Measurements from ENCODE around the gene PELI2. TPM values are rescaled to one million over a fixed set of nuclear protein-coding genes. Genes with fewer than 3 reads are reported as not detected.

The PELI2 gene
- total and polyA plus RNA-seq, 2 of the 4 experiments (the other 2 are of a cell fraction): 6.0 to 36.7 TPM

DNA sequence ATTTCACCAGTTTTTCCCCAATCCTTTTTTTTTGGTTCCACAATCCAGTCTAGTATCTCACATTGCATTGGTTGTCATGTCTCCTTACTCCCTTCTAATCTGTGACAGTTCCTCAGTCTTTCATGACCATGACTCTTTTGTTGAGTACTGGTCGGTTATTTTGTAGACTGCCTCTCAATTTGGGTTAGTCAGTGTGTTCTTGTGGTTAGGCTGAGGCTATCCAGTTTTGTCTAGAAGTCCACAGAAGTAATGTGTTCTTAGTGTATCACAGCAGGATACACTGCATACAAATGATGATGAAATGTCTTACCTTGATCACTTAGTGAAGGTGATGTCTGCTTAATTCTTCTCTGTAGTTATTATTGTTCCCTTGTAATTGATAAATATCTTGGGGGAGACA lies 24.8 kb downstream of the PELI2 start:
- Histone ChIP-seq H3K27ac (ENCODE audit: insufficient read depth, low read length) (no peak overlapping the region), H3K9me3 (ENCODE audit: control insufficient read depth, insufficient read depth, low read length) (no peaks in the 10 kb centered on the region), H3K4ac (ENCODE audit: low read depth, low read length) (no peak overlapping the region), H2BK5ac (ENCODE audit: low read depth, low read length, poor library complexity, severe bottlenecking) (no peak overlapping the region), H3K27me3 (ENCODE audit: control insufficient read depth, insufficient read depth, low read length) (no peaks in the 10 kb centered on the region), H3K36me3 (ENCODE audit: control insufficient read depth, insufficient read depth, low read length) (no peaks in the 10 kb centered on the region), H2AK9ac (replicated peaks; ENCODE audit: low read depth, low read length, poor library complexity) (no peak overlapping the region), H4K91ac (ENCODE audit: insufficient read depth, low read depth, low read length) (no peak overlapping the region), H2BK20ac (ENCODE audit: low read depth, low read length) (no peak overlapping the region), H4K20me1 (ENCODE audit: insufficient read depth, low read length) (peaks cover 24% of the 10 kb centered on the region), H4K8ac (ENCODE audit: low read depth in 2 of 2, low read length in 2 of 2) (no peak overlapping the region), H2AFZ (replicated peaks; ENCODE audit: low read length, poor library complexity) (no peak overlapping the region), H3K4me1 (ENCODE audit: control insufficient read depth, insufficient read depth, low read length) (peaks cover 6% of the 10 kb centered on the region), H3K9ac (ENCODE audit: low read depth, low read length) (no peak overlapping the region), H3K14ac (replicated peaks; ENCODE audit: low read depth, low read length) (no peak overlapping the region), H4K5ac (ENCODE audit: low read depth, low read length) (no peak overlapping the region), H2BK15ac (ENCODE audit: low read depth, low read length) (no peak overlapping the region), H2BK120ac (ENCODE audit: low read depth, low read length) (no peak overlapping the region), H3K79me1 (ENCODE audit: low read depth in 1 of 2, low read length in 2 of 2) (peaks cover 24 to 55% of the 10 kb centered on the region in 2 experiments), H3K56ac (ENCODE audit: extremely low read depth, insufficient read depth, low read length) (no peak overlapping the region), H3K9me1 (ENCODE audit: insufficient read depth, low read length) (peaks cover 10% of the 10 kb centered on the region), H3K23ac (ENCODE audit: low read depth, low read length) (no peak overlapping the region; the same call in 1 of the 2 replicates), H3K4me3 (ENCODE audit: insufficient read depth, low read depth, low read length) (no peak overlapping the region), H3K4me2 (ENCODE audit: low read depth, low read length) (no peak overlapping the region), H3K18ac (ENCODE audit: low read depth, low read length) (no peak overlapping the region), H2AK5ac (ENCODE audit: low read depth, low read length) (no peak overlapping the region)
- DNase-seq: no peak
- ChIA-PET CTCF (no interaction called here), POLR2A (ENCODE audit: unreplicated experiment) (no interaction called here)
- in situ Hi-C loops (cut with MboI; ENCODE audit: low sequenced_read_pairs) (no loop called here), intact Hi-C loops (cut with micrococcal nuclease) (no loop called here), dilution Hi-C loops (cut with HindIII; ENCODE audit: low sequenced_read_pairs, unreplicated experiment) (no loop called here)
- TF ChIP-seq NFE2L2 (IDR thresholded peaks at IDR 0.05; ENCODE audit: low read depth, low read length): no peak
- no peak for ATAC-seq (ENCODE audit: low read depth)
- WGBS, 2 experiments (ENCODE audit: extremely low coverage in 2 of 2, insufficient read length in 1 of 2): no CpG with 5 or more reads among the region's 1 CpG
- BruUV-seq (replicated peaks): no TSS peak
